ENCODE measurements around the gene ADAM10.

ADAM10 gene

DNA sequence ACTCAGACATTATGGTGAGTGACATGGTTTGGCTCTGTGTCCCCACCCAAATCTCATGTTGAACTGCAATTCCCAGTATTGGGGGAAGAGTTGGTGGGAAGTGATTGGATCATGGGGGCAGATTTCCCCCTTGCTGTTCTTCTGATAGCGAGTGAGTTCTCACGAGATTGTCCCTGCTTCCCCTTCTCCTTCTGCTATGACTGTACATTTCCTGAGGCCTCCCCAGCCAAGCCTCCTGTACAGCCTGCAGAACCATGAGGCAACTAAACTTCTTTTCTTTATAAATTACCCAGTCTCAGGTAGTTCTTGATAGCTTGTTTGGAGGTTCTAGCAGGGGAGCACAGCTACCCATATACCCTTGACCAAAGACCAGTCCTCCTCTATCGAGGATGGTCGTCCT lies 45.9 kb downstream of the ADAM10 start:
- no peak overlapping the region for H3K4me3 ChIP-seq (ENCODE audit: low read length)
- TF ChIP-seq, protein P1, sequence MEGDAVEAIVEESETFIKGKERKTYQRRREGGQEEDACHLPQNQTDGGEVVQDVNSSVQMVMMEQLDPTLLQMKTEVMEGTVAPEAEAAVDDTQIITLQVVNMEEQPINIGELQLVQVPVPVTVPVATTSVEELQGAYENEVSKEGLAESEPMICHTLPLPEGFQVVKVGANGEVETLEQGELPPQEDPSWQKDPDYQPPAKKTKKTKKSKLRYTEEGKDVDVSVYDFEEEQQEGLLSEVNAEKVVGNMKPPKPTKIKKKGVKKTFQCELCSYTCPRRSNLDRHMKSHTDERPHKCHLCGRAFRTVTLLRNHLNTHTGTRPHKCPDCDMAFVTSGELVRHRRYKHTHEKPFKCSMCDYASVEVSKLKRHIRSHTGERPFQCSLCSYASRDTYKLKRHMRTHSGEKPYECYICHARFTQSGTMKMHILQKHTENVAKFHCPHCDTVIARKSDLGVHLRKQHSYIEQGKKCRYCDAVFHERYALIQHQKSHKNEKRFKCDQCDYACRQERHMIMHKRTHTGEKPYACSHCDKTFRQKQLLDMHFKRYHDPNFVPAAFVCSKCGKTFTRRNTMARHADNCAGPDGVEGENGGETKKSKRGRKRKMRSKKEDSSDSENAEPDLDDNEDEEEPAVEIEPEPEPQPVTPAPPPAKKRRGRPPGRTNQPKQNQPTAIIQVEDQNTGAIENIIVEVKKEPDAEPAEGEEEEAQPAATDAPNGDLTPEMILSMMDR (conservative IDR thresholded peaks at IDR 0.05; ENCODE audit: low read depth, low read length) = no peak
- DNase-seq (ENCODE audit: low read depth) = no peak

GRCh38 chr15:58702233-58702632 lies 47.3 kb downstream of the ADAM10 start:
- DNase-seq (ENCODE audit: low read depth) = no peak
- no peak overlapping the region for H3K4me3 ChIP-seq (ENCODE audit: low read length)
- TF ChIP-seq, protein P1 (conservative IDR thresholded peaks at IDR 0.05; ENCODE audit: low read depth, low read length) = no peak

- TF ChIP-seq, protein P1 (conservative IDR thresholded peaks at IDR 0.05; ENCODE audit: low read depth, low read length) = no peak
- no peak overlapping the region for H3K4me3 ChIP-seq (ENCODE audit: low read length)
- DNase-seq (ENCODE audit: low read depth) = no peak
Measured at GRCh38 chr15:58701376-58701775, 48.1 kb downstream of the ADAM10 start.

DNA sequence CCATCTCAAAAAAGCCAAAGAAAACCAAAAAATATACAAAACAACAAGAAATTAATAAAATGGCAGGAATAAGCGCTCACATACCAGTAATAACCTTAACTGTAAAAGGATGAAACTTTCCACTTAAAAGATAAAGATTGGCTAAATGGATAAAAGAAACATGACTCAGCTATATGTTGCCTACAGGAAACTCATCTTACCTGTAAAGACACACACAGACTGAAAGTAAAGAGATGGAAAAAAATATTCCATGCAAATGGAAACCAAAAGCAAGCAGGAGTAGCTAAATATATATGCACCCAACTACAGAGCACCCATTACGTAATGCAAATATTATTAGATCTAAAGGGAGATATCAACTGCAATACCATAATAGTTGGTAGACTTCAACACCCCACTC lies 49.7 kb downstream of the ADAM10 start:
- no peak overlapping the region for H3K4me3 ChIP-seq (ENCODE audit: low read length)
- DNase-seq (ENCODE audit: low read depth) = no peak
- TF ChIP-seq, protein P1 (conservative IDR thresholded peaks at IDR 0.05; ENCODE audit: low read depth, low read length) = no peak

- TF ChIP-seq, protein P1 (conservative IDR thresholded peaks at IDR 0.05; ENCODE audit: low read depth, low read length) = no peak
- no peak overlapping the region for H3K4me3 ChIP-seq (ENCODE audit: low read length)
- no peak for DNase-seq (ENCODE audit: low read depth)
Measured at GRCh38 chr15:58698887-58699641, 50.4 kb downstream of the ADAM10 start.

- DNase-seq (ENCODE audit: low read depth) = no peak
- no peak overlapping the region for H3K4me3 ChIP-seq (ENCODE audit: low read length)
- TF ChIP-seq, protein P1 (conservative IDR thresholded peaks at IDR 0.05; ENCODE audit: low read depth, low read length) = no peak
Measured at GRCh38 chr15:58697220-58697619, 52.3 kb downstream of the ADAM10 start.

DNA sequence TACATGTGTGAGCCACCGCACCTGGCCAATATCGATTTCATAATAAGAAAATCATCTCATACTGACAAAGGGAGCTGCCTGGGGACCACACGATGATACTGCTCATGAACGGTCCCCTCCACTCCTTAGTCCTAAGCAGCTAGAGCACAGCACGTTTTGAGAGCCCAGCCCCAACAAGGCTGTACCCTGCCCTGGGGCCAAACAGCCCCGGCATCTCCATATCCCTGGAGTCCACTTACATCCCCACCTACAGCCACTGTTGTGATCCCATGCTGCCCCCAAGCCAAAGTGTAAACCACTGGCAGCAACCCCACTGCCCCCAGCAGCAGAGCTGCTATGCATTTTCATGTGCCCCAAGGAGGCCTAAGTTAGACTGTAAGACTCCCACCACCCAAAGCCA lies 52.8 kb downstream of the ADAM10 start:
- no peak for DNase-seq (ENCODE audit: low read depth)
- TF ChIP-seq, protein P1 (conservative IDR thresholded peaks at IDR 0.05; ENCODE audit: low read depth, low read length) = no peak

More for the DNA sequence above, 52.8 kb downstream of the ADAM10 start:
- no peak overlapping the region for H3K4me3 ChIP-seq (ENCODE audit: low read length)

All from retinal pigment epithelial cell (primary cell).